Stimulated activated naive CD4-positive, alpha-beta T cell (primary cell): Measurements from ENCODE around the gene PRKCG.

Experiments
- DNase-seq, 6 experiments: peaks; one replicate each; lab custom pipeline; 2025; lab: John Stamatoyannopoulos, UW

Gene PRKCG

GRCh38 chr19:53872762-53873161 lies 9.2 kb upstream of the PRKCG start:
- DNase-seq, result peak in 1 of 6 experiments; percentile 9

DNA sequence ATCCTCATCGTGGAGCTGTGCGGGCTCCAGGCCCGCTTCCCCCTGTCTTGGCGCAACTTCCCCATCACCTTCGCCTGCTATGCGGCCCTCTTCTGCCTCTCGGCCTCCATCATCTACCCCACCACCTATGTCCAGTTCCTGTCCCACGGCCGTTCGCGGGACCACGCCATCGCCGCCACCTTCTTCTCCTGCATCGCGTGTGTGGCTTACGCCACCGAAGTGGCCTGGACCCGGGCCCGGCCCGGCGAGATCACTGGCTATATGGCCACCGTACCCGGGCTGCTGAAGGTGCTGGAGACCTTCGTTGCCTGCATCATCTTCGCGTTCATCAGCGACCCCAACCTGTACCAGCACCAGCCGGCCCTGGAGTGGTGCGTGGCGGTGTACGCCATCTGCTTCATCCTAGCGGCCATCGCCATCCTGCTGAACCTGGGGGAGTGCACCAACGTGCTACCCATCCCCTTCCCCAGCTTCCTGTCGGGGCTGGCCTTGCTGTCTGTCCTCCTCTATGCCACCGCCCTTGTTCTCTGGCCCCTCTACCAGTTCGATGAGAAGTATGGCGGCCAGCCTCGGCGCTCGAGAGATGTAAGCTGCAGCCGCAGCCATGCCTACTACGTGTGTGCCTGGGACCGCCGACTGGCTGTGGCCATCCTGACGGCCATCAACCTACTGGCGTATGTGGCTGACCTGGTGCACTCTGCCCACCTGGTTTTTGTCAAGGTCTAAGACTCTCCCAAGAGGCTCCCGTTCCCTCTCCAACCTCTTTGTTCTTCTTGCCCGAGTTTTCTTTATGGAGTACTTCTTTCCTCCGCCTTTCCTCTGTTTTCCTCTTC lies 8.0 kb upstream of the PRKCG start:
- DNase-seq, result peak in 1 of 6 experiments; percentile 59

DNA sequence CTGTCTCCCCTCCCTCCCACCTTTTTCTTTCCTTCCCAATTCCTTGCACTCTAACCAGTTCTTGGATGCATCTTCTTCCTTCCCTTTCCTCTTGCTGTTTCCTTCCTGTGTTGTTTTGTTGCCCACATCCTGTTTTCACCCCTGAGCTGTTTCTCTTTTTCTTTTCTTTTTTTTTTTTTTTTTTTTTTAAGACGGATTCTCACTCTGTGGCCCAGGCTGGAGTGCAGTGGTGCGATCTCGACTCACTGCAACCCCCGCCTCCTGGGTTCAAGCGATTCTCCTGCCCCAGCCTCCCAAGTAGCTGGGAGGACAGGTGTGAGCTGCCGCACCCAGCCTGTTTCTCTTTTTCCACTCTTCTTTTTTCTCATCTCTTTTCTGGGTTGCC lies 7.4 kb upstream of the PRKCG start:
- DNase-seq, result peak in 3 of 6 experiments; percentile 40 to 67 (median 57)

DNA sequence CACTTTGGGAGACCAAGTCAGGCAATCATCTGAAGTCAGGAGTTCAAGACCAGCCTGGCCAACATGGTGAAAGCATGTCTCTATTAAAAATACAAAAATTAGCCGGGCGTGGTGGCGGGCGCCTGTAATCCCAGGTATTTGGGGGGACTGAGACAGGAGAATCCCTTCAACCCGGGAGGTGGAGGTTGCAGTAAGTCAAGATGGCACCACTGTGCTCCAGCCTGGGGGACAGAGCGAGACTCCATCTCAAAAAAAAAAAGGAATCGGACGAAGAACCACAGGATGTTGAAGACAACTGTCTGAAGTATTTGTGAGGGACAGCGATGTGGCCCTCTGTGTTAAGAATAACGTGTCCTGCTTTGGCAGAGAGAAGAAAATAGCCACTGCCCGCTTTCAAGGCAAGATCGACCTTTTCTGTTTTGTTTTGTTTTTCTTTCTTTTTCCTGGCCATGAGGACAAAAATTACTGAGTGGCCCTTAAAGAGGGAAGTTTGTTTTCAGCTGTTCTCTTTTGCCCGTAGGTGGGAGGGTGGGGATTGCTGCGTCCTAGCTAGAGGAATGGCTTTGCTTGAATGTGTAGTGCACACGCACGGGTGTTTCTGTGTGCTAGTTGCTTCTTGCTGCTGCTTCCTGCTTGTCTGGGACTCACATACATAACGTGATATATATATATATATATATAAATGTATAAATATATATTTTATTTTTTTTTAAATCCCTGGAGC lies 6.2 kb upstream of the PRKCG start:
- peak in 1 of 6 experiments; percentile 16 for DNase-seq

DNA sequence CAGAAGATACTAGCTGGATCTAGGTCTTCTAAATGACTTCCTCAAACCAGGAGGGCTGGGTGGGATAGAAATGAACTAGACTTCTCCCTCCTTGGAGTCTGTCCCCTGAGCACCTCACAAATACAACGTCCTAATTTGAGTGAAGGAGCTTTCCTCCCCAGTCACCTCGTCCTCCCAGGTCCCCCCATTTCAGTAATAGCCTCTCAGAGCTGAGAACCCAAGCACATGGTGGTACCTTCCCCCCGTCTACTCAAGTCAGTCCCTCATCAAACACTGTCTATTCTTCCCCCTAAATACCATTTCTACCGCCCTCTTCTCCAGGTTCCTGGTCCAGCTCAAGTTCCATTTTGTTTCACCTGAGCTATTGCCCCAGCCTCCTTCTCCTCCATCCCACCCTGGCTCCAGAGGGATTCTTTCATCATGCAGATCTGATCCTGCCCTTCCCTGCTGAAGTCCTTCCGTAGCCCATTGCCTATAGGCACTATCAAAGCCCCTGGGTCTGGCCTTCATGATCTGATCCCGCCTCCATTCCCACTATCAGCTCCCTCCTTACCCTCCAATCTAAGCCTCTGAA lies 5.3 kb upstream of the PRKCG start:
- peak in 1 of 6 experiments; percentile 32 for DNase-seq

- peak; percentile 51 to 75 (median 66) for DNase-seq
Measured at GRCh38 chr19:53877361-53877766, 4.6 kb upstream of the PRKCG start.

DNA sequence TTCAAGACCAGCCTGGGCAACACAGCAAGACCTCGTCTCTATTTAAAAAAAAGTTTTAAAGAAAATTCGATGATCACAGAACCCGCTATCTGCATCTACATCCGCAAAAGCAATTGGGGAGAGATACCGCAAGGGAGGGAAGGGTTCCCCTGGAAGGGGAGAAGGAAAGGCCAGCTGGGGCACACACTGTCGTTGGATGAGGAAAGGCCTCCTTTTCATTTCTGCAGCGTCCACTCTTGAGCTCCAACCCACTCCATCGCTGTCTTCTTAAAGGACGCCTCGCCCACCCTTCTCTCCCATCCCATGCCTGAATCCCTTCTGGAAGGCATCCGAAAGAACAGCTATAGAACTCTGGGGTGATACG lies 3.2 kb upstream of the PRKCG start:
- no peak for DNase-seq

- peak; percentile 61 to 79 (median 69) for DNase-seq
Measured at GRCh38 chr19:53879140-53880081, 2.6 kb upstream of the PRKCG start.

DNA sequence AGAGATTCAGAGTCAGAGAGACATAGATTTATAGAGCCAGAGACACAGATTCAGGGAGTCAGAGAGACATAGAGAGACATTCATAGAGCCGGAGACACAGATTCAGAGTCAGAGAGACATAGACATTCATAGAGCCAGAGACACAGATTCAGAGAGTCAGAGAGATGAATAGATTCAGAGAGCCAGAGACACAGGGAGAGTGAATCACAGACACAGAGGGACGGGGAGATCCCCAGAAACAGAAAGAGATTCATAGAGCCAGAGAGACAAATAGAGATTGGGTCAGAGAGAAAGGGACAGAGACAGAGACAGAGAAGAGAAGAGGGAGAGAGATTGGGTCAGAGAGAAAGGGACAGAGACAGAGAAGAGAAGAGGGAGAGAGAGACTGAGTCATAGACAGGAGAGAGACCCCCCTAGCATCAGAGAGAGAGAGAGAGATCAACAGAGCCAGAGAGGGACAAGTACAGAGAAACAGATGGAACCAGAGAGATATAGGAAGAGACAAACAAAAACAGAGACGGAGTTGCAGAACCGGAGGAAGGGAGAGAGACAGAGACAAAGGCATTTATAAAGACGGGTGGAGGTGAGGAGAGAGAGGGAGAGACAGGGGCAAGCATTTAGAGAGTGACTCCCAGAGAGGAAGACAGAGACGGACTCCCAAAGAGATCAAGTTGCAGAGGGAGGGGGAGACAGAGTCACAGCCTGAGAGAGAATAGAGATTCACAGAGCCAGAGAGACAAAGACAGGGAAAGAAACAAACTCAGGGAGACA lies 1.1 kb upstream of the PRKCG start:
- no peak for DNase-seq

- DNase-seq, result no peak
Measured at GRCh38 chr19:53882391-53883050, 524 bp downstream of the PRKCG start.

DNA sequence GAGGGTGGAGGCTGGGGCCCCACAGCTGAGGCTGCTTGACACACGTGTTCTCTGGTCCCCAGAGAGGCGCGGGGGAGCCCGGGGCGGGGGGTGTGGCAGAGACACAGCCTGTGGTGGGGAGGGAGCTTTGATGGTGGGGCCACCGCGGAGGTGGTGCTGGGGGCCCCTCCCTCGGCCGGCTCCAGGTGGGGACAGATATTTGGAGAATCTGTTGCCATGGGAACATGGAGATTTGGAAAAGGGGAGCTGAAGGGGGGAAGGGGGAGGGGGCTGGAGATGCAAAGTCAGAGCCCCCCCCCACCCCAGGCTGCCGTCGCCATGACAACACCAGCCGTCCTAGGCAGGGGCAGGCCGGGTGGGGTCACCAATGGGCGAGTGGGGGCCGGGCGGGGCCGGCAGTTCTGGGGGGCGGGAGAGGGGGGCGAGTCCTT lies 1.2 kb downstream of the PRKCG start:
- peak in 3 of 6 experiments; percentile 24 to 53 (median 45) for DNase-seq

DNA sequence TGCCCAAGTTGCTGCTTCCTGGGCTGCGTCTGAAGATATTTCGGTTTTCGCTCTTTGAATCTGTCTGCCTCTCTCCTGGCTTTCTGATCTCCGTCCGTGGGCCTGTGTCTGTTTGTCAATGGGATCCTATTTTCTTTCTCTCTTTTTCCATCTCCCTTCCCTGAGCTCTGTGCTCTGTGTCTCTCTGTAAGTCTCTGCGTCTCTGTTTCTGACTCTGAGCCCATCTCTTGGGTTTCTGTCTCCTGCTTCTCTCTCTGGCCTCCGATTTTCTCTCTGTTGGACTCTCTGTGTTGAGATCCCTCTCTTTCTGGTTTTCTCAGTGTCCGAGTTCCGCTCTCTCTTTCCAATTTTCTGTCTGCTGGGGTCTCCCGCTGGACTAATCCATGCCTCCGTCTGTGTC lies 1.7 kb downstream of the PRKCG start:
- DNase-seq, result no peak

GRCh38 chr19:53884256-53884655 lies 2.3 kb downstream of the PRKCG start:
- no peak for DNase-seq

GRCh38 chr19:53885036-53885435 lies 3.0 kb downstream of the PRKCG start:
- DNase-seq, result no peak

DNA sequence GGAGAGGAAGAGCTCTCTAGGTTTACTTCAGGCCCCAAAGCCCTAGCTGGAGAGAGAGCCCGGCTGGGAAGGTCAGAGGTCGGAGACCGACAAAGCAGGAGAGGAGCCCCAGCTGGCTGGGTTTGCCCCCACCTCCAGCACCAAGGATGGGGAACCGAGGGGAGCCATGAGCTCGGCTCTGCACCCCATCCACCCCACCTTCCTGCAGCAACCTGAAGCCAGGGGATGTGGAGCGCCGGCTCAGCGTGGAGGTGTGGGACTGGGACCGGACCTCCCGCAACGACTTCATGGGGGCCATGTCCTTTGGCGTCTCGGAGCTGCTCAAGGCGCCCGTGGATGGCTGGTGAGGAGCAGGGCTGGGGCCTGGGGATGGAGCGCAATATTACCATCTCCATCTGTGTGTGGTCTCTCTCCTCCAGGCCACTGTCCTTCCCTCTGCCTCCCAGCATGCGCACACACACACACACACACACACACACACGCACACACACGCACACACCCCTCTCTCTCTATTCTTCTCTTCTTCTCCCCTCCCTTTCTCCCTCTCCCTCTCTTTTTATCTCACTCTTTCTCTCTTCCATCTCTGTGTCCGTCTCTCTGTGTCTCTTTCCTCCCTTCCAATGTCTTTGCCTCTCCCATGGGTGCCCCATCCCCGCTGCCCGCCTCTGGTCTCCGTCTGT lies 10.4 kb downstream of the PRKCG start:
- no peak for DNase-seq

GRCh38 chr19:53892981-53893325 lies 11.0 kb downstream of the PRKCG start:
- DNase-seq, result no peak

GRCh38 chr19:53894707-53895106 lies 12.7 kb downstream of the PRKCG start:
- DNase-seq, result no peak

- no peak for DNase-seq
Measured at GRCh38 chr19:53896682-53897081, 14.7 kb downstream of the PRKCG start.

DNA sequence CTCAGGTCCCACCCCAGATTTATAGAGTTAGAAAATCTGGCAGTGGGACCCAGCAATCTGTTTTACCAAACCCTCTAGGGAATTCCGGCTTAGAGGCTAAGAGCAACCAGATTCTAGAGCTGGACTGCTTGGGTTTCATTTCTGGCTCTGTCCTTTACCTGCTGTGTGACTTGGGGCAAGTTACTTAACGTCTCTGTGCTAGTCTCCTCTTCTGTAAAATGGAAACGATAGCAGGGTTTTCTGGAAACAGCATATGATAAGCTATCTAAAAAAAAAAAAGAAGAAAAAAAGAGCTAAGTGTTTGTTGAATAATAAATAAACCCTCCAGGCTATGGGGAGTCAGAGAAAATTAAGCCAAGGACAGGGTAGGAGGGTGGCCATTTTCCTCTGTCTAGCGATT lies 15.5 kb downstream of the PRKCG start:
- DNase-seq, result no peak

DNA sequence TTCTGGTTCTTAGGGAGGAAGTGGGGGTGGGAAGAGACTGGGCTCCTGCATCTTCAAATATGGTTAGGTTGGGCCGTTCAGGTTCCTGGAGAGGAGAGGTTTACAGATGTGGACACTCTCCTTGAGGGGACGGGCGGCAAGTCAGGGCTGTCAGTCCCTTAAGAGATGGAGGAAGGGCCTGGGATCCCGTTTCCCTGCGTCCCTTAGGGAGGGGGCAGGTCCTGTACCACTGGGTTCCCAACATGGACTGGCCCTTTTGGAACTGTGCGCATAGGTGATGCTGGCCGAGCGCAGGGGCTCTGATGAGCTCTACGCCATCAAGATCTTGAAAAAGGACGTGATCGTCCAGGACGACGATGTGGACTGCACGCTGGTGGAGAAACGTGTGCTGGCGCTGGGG lies 16.2 kb downstream of the PRKCG start:
- no peak for DNase-seq
